K562 (cell line): ENCODE measurements around the gene TSPAN18. TPM values are rescaled to one million over a fixed set of nuclear protein-coding genes. Genes with fewer than 3 reads are reported as not detected.

Experiments
- ATAC-seq: fragments of 200-7000 bp; cut with Tn5 transposase; 3 replicates; pipeline ENCODE4 v1.9.1; 2020; ENCODE audit warnings: moderate library complexity
- BruUV-seq: library from RNA; stranded (reverse); fragments of 400-500 nt; replicated peaks from 2 replicates; lab custom pipeline; 2021; lab: Mats Ljungman, UMichigan
- CTCF ChIA-PET: fragments of 300-600 bp; formaldehyde crosslinking; extraction: SDS; loops from one replicate; lab custom pipeline; 2021; ENCODE audit warnings: low intra/inter-chr PET ratio; lab: Yijun Ruan, JAX
- POLR2A ChIA-PET: fragments of 300-600, 350-650 bp; sonication (Branson Sonifier 250); formaldehyde crosslinking; extraction: SDS; loops from one replicate; lab custom pipeline; 2021; ENCODE audit warnings: antibody characterized with exemption, inconsistent platforms; lab: Yijun Ruan, JAX
- DNase-seq, 4 experiments: peaks; one replicate each; pipeline versions ENCODE4 v3.0.0 to v3.0.0-alpha.2; 2011 to 2018; ENCODE audit warnings: low spot score in 3 of 4, mixed read lengths in 3 of 4; ENCODE audit errors: extremely low read depth in 1 of 4
- FAIRE-seq: peaks from 2 replicates; lab custom pipeline; 2011; peaks lifted over from hg19 to GRCh38; lab: Jason Lieb, UNC
- H2AFZ ChIP-seq: 2 replicates; pipeline ENCODE4 v1.6.0; 2011; ENCODE audit warnings: low read depth, low read length, control low read depth, inconsistent platforms
- H3K27ac ChIP-seq: fragments of 200-600 bp; 3 replicates; pipeline ENCODE4 v1.8.0; 2011; ENCODE audit warnings: low read depth, mild to moderate bottlenecking, control low read depth, inconsistent platforms, low read length, moderate library complexity, mixed read lengths; ENCODE audit errors: extremely low read depth
- H3K27me3 ChIP-seq, 2 experiments: fragments of 300-600 bp in 1 of 2; 2 replicates in 1 of 2; 3 replicates in 1 of 2; pipeline versions ENCODE4 v1.6.0 to v1.8.0; 2011; ENCODE audit warnings: inconsistent platforms in 2 of 2, low read length in 2 of 2, mild to moderate bottlenecking in 1 of 2, mixed read lengths in 1 of 2, moderate library complexity in 1 of 2; ENCODE audit not compliant: control insufficient read depth in 2 of 2, insufficient read depth in 2 of 2
- H3K36me3 ChIP-seq: fragments of 300-600 bp; 3 replicates; pipeline ENCODE4 v1.8.0; 2011; ENCODE audit warnings: mild to moderate bottlenecking, low read length, inconsistent platforms; ENCODE audit not compliant: control insufficient read depth, insufficient read depth
- H3K4me1 ChIP-seq, 2 experiments: fragments of 200-600 bp in 1 of 2; replicated peaks in 1 of 2; 2 replicates in 1 of 2; 3 replicates in 1 of 2; pipeline versions ENCODE4 v1.5.1 to v1.8.0; 2011; ENCODE audit warnings: inconsistent platforms in 2 of 2, low read length in 2 of 2, mild to moderate bottlenecking in 1 of 2, mixed read lengths in 1 of 2, moderate library complexity in 1 of 2; ENCODE audit not compliant: control insufficient read depth in 2 of 2, insufficient read depth in 2 of 2
- H3K4me2 ChIP-seq: 2 replicates; pipeline ENCODE4 v1.6.1; 2011; ENCODE audit warnings: low read length, control low read depth, inconsistent platforms, mixed read lengths; ENCODE audit not compliant: insufficient read depth
- H3K4me3 ChIP-seq: fragments of 200-600 bp; sonication (generic), shearing (Covaris generic); 2 replicates; pipeline ENCODE4 v1.5.1; 2016; ENCODE audit warnings: control low read depth, inconsistent platforms
- H3K79me2 ChIP-seq: fragments of 200-600 bp; 3 replicates; pipeline ENCODE4 v1.8.0; 2011; ENCODE audit warnings: low read length, inconsistent platforms; ENCODE audit not compliant: control insufficient read depth, insufficient read depth
- H3K9ac ChIP-seq, 2 experiments: 2 replicates each; pipeline versions ENCODE4 v1.6.0 to v1.6.1; 2011; ENCODE audit warnings: low read depth in 2 of 2, low read length in 2 of 2, control low read depth in 1 of 2, inconsistent platforms in 1 of 2, mild to moderate bottlenecking in 1 of 2, mixed read lengths in 1 of 2; ENCODE audit not compliant: insufficient read depth in 1 of 2
- H3K9me1 ChIP-seq: one replicate; pipeline ENCODE4 v1.6.0; 2011; ENCODE audit warnings: inconsistent platforms, mild to moderate bottlenecking, low read length, moderate library complexity; ENCODE audit not compliant: control insufficient read depth, insufficient read depth
- H3K9me3 ChIP-seq: replicated peaks from 2 replicates; pipeline ENCODE4 v1.5.1; 2011; ENCODE audit warnings: low read depth, low read length, inconsistent platforms; ENCODE audit not compliant: control insufficient read depth, insufficient read depth
- H4K20me1 ChIP-seq: replicated peaks from 2 replicates; pipeline ENCODE4 v1.6.1; 2011; ENCODE audit warnings: low read length, inconsistent platforms, mixed read lengths; ENCODE audit not compliant: control insufficient read depth, insufficient read depth
- FOXA3 ChIP-seq, 2 experiments: fragments of 450-650 bp in 1 of 2; sonication (generic) in 1 of 2; formaldehyde crosslinking; IDR thresholded peaks in 1 of 2; conservative IDR thresholded peaks in 1 of 2; 2 replicates each; pipeline versions ENCODE4 v1.4.0 to v1.8.0; 2020 to 2022; ENCODE audit warnings: mild to moderate bottlenecking in 2 of 2, missing genetic modification reagents in 1 of 2
- KHSRP ChIP-seq: fragments of 450-650 bp; IDR thresholded peaks from 2 replicates; pipeline ENCODE4 v1.6.1; 2017
- SMAD2 ChIP-seq: fragments of 150-350 bp; IDR thresholded peaks from 2 replicates; pipeline ENCODE4 v1.6.1; 2014; ENCODE audit warnings: low read depth, mild to moderate bottlenecking, low read length
- SMARCE1 ChIP-seq: fragments of 450-650 bp; IDR thresholded peaks from 2 replicates; pipeline ENCODE4 v1.7.1; 2016; ENCODE audit warnings: mild to moderate bottlenecking
- TFE3 ChIP-seq: fragments of 450-650 bp; formaldehyde crosslinking; IDR thresholded peaks from 2 replicates; pipeline ENCODE4 v1.4.0; 2020; ENCODE audit warnings: mild to moderate bottlenecking, mixed read lengths
- ZBED1 ChIP-seq: IDR thresholded peaks from 2 replicates; pipeline ENCODE4 v1.6.1; 2014
- ZNF586 ChIP-seq: fragments of 450-650 bp; formaldehyde crosslinking; conservative IDR thresholded peaks from 2 replicates; pipeline ENCODE4 v1.4.0; 2020; ENCODE audit warnings: mild to moderate bottlenecking, moderate library complexity
- WGBS: fragments of 100-300 bp; shearing (Covaris generic); methylation state at CpG from one replicate; pipeline ENCODE4 v1.1.6; 2016; ENCODE audit warnings: low coverage, mixed read lengths; ENCODE audit not compliant: insufficient coverage; ENCODE audit errors: missing lambda C conversion rate; 5-methylcytosine and 5-hydroxymethylcytosine counted together
- in situ Hi-C: fragments of 300-500 bp; cut with MboI; formaldehyde crosslinking; loops from 4 replicates; pipeline ENCODE4 v1.15.0; 2018; ENCODE audit warnings: inconsistent platforms, mixed read lengths
- intact Hi-C: fragments of 100-400 bp; cut with micrococcal nuclease; formaldehyde crosslinking; loops from 2 replicates; pipeline ENCODE4 v1.14.2; 2022
- polyA plus RNA-seq, 8 experiments: library from polyadenylated mRNA; depleted of rRNA in 4 of 8; stranded (reverse) in 5 of 8; unstranded in 3 of 8; fragments of >200 nt; fragmentation: Nextera tagmentation in 2 of 8; fragmentation: Illumina TruSeq in 1 of 8; extraction: Ambion mirVana in 2 of 8; extraction: Trizol in 1 of 8; gene quantifications; 2 replicates each; pipeline versions ENCODE4 v1.2.1 to v1.2.3, GENCODE V29; 2011 to 2014; ENCODE audit warnings: inconsistent platforms in 1 of 8, missing spikeins in 1 of 8
- total RNA-seq, 7 experiments: library from RNA; depleted of rRNA in 6 of 7; stranded (reverse); fragments of >200 nt in 6 of 7; fragmentation: Illumina TruSeq in 2 of 7; extraction: Trizol in 2 of 7; gene quantifications; 2 replicates each; pipeline versions ENCODE4 v1.2.1 to v1.2.3, GENCODE V29; 2011 to 2021; ENCODE audit warnings: low replicate concordance in 1 of 7
- TF ChIP-seq, protein P1 (sequence below), 2 experiments: fragments of 450-650 bp in 1 of 2; sonication (generic) in 1 of 2; formaldehyde crosslinking in 1 of 2; IDR thresholded peaks in 1 of 2; conservative IDR thresholded peaks in 1 of 2; 2 replicates each; pipeline versions ENCODE4 v1.6.1 to v1.8.1; 2016 to 2023; ENCODE audit warnings: mild to moderate bottlenecking in 2 of 2, moderate library complexity in 2 of 2, inconsistent platforms in 1 of 2, missing genetic modification reagents in 1 of 2

TSPAN18 gene
- total and polyA plus RNA-seq, 9 of the 15 experiments (the other 6 are each of a cell fraction or from before 2014, with no cell fraction given): 0.17 to 0.35 (median 0.22) TPM; not detected in 4

DNA sequence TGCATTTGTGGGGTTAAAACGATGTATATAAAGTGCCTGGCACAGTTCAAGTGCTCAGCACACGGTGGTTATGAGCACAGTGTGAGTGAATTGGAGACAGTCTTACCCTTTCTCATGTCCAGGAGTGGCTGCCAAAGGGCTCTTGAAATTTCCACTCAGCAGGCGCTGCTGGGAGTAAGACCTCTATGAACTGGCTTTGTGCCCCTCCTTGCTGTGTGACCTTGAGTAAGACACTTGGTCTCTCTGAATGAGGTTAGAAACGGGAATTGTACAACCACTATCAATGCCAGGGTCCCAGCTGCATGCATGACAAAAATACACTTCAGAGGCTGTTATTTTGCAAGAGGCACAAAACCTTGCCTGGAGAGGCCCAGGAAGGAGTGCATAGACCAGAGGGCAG, 86.6 kb downstream of the TSPAN18 start:
- Histone ChIP-seq H3K9ac (no peak overlapping the region), H3K4me2 (no peak overlapping the region), H3K4me3 (no peak overlapping the region), H3K9me1 (no peaks in the 10 kb centered on the region), H3K79me2 (no peaks in the 10 kb centered on the region), H4K20me1 (peaks cover 10% of the 10 kb centered on the region), H2AFZ (no peak overlapping the region), H3K4me1 (no peaks in the 10 kb centered on the region), H3K9me3 (no peaks in the 10 kb centered on the region), H3K27ac (no peak overlapping the region), H3K27me3 (peaks cover 7 to 41% of the 10 kb centered on the region in 2 experiments; a peak in 3 of 5 replicates), H3K36me3 (no peaks in the 10 kb centered on the region)
- intact Hi-C loops: no loop called here
- ATAC-seq: no peak
- FAIRE-seq: no peak
- no peak for TF ChIP-seq FOXA3 (CRISPR knock-in tag; conservative IDR thresholded peaks at IDR 0.05 in 1 of 2, IDR thresholded peaks at IDR 0.05 in 1 of 2)
- TF ChIP-seq ZBED1: no peak
- TF ChIP-seq KHSRP: no peak
- no peak for TF ChIP-seq SMAD2
- no peak for DNase-seq
- BruUV-seq: no TSS peak
- CTCF ChIA-PET: no interaction called here
- POLR2A ChIA-PET: no interaction called here
- in situ Hi-C loops: no loop called here
- 1% methylated on average over 4 of the region's 4 CpGs for WGBS

GRCh38 chr11:44814881-44815592, 88.3 kb downstream of the TSPAN18 start:
- FAIRE-seq (no peak), ATAC-seq (no peak), DNase-seq (no peak)
- intact Hi-C loops (no loop called here), in situ Hi-C loops (no loop called here)
- Histone ChIP-seq H3K27ac (no peak overlapping the region), H3K4me3 (no peak overlapping the region), H4K20me1 (peaks cover 7% of the 10 kb centered on the region; the same call in 1 of the 2 replicates), H2AFZ (no peak overlapping the region), H3K4me2 (no peak overlapping the region), H3K4me1 (no peaks in the 10 kb centered on the region), H3K36me3 (no peaks in the 10 kb centered on the region), H3K27me3 (peaks cover 5 to 41% of the 10 kb centered on the region in 2 experiments; a peak in 3 of 5 replicates), H3K79me2 (no peaks in the 10 kb centered on the region), H3K9me3 (no peaks in the 10 kb centered on the region), H3K9ac (no peak overlapping the region), H3K9me1 (no peaks in the 10 kb centered on the region)
- ChIA-PET CTCF (no interaction called here), POLR2A (interaction anchor here (0.6 to 1.9 kb wide), 3 partner anchors 10 to 107 kb away, joined by 3 to 6 read pairs (median 4); no protein-coding TSS in a partner anchor)
- no TSS peak for BruUV-seq
- 5% methylated on average over 5 of the region's 5 CpGs for WGBS
- TF ChIP-seq ZNF586 (CRISPR knock-in tag) (no peak), TFE3 (CRISPR knock-in tag) (no peak), SMARCE1 (no peak)
- TF ChIP-seq, protein P1, sequence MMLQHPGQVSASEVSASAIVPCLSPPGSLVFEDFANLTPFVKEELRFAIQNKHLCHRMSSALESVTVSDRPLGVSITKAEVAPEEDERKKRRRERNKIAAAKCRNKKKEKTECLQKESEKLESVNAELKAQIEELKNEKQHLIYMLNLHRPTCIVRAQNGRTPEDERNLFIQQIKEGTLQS (IDR thresholded peaks at IDR 0.05): peak; percentile 21; the same call in 1 of the 2 replicates
- TF ChIP-seq, protein P1 (CRISPR knock-in tag; conservative IDR thresholded peaks at IDR 0.05): no peak
